WTC11 (cell line): ENCODE data around the gene NAV2.

ENCODE experiments used
- CTCF ChIP-seq: fragments of 200-600 bp; IDR thresholded peaks from 2 replicates; pipeline ENCODE4 v1.8.0; 2022; ENCODE audit warnings: antibody characterized with exemption
- ESRRA ChIP-seq: sonication (generic); formaldehyde crosslinking; IDR thresholded peaks from 2 replicates; pipeline ENCODE4 v1.8.1; 2022; ENCODE audit warnings: mild to moderate bottlenecking, missing genetic modification reagents, borderline replicate concordance
- GRHL2 ChIP-seq: fragments of 250-450 bp; sonication (Bioruptor Pico); IDR thresholded peaks from 2 replicates; pipeline ENCODE4 v1.8.0; 2022; ENCODE audit warnings: mild to moderate bottlenecking, moderate library complexity; ENCODE audit not compliant: insufficient replicate concordance, severe bottlenecking
- NFE2L1 ChIP-seq: sonication (generic); formaldehyde crosslinking; IDR thresholded peaks from 2 replicates; pipeline ENCODE4 v1.8.1; 2023; ENCODE audit warnings: missing genetic modification reagents

- TF ChIP-seq CTCF (no peak), ESRRA (CRISPR knock-in tag) (no peak), GRHL2 (CRISPR knock-in tag) (no peak), NFE2L1 (CRISPR knock-in tag) (no peak)
Observed at GRCh38 chr11:19816817-19817216, 104.2 kb downstream of the NAV2 start.
